NCI-H2227 treated with DMSO at 0.1 percent for 48 hours (cell line): ENCODE measurements around the gene SLC38A5.
"Not testable (repeated sequence)": the region's sequence is repeated elsewhere in the genome, so short reads cannot be mapped to it uniquely, and the experiment has no call there.

Source experiments
- DNase-seq: peaks from one replicate; lab custom pipeline; 2025; lab: John Stamatoyannopoulos, UW

SLC38A5 gene

GRCh38 chrX:48470110-48470832 is at the start of gene SLC38A5:
SLC38A5 (minus strand) TSS chrX:48470260; CDS start chrX:48467924, 2,336 bp downstream.
- DNase-seq = no peak

GRCh38 chrX:48519481-48519880 is 49.4 kb upstream of the SLC38A5 start:
- not testable (repeated sequence) for DNase-seq

- no peak for DNase-seq
Observed at GRCh38 chrX:48516987-48517386, 46.9 kb upstream of the SLC38A5 start.

GRCh38 chrX:48516285-48516684 is 46.2 kb upstream of the SLC38A5 start:
- no peak for DNase-seq

- no peak for DNase-seq
Observed at GRCh38 chrX:48515842-48516241, 45.8 kb upstream of the SLC38A5 start.

GRCh38 chrX:48514868-48515460 is 44.9 kb upstream of the SLC38A5 start:
- DNase-seq = no peak

- DNase-seq = no peak
Observed at GRCh38 chrX:48514126-48514806, 44.2 kb upstream of the SLC38A5 start.

- no peak for DNase-seq
Observed at GRCh38 chrX:48513670-48514069, 43.6 kb upstream of the SLC38A5 start.

- DNase-seq = no peak
Observed at GRCh38 chrX:48512371-48512935, 42.4 kb upstream of the SLC38A5 start.

- DNase-seq = no peak
Observed at GRCh38 chrX:48511560-48511959, 41.5 kb upstream of the SLC38A5 start.

GRCh38 chrX:48509619-48510018 is 39.6 kb upstream of the SLC38A5 start:
- no peak for DNase-seq

GRCh38 chrX:48509245-48509590 is 39.2 kb upstream of the SLC38A5 start:
- DNase-seq = no peak

- peak; percentile 65 for DNase-seq
Observed at GRCh38 chrX:48508400-48509244, 38.6 kb upstream of the SLC38A5 start, which contains the start of gene PORCN. PORCN (plus strand) TSS chrX:48508992; CDS start chrX:48509821, 829 bp downstream.

GRCh38 chrX:48507246-48507645 is 37.2 kb upstream of the SLC38A5 start:
- DNase-seq = no peak

GRCh38 chrX:48505481-48505880 is 35.4 kb upstream of the SLC38A5 start:
- no peak for DNase-seq

- no peak for DNase-seq
Observed at GRCh38 chrX:48504261-48504660, 34.2 kb upstream of the SLC38A5 start.

GRCh38 chrX:48498374-48498809 is 28.3 kb upstream of the SLC38A5 start:
- DNase-seq = no peak

- DNase-seq = no peak
Observed at GRCh38 chrX:48497871-48498270, 27.8 kb upstream of the SLC38A5 start.

GRCh38 chrX:48496660-48497059 is 26.6 kb upstream of the SLC38A5 start:
- DNase-seq = no peak

GRCh38 chrX:48493890-48494364 is 23.9 kb upstream of the SLC38A5 start:
- DNase-seq = no peak

- no peak for DNase-seq
Observed at GRCh38 chrX:48492293-48492910, 22.3 kb upstream of the SLC38A5 start.
